GM13977 (cell line): Measurements from ENCODE around the gene FGD4.

ENCODE experiments used
- DNase-seq: peaks from one replicate; pipeline ENCODE4 v3.0.0; 2012; ENCODE audit warnings: low spot score
- in situ Hi-C: fragments of 300-500 bp; cut with MboI; formaldehyde crosslinking; loops from one replicate; pipeline ENCODE4 v1.12.0; 2022; ENCODE audit warnings: low sequenced_read_pairs, low pct_unique_long_range_greater_than_20kb, mixed read lengths, inconsistent platforms; ENCODE audit not compliant: unreplicated experiment
- TF ChIP-seq, protein P1 (sequence below): IDR thresholded peaks from 2 replicates; pipeline ENCODE4 v1.5.1; 2012; ENCODE audit warnings: mild to moderate bottlenecking, control low read depth; ENCODE audit not compliant: insufficient read depth; ENCODE audit errors: extremely low read depth, missing control alignments

Gene FGD4

DNA sequence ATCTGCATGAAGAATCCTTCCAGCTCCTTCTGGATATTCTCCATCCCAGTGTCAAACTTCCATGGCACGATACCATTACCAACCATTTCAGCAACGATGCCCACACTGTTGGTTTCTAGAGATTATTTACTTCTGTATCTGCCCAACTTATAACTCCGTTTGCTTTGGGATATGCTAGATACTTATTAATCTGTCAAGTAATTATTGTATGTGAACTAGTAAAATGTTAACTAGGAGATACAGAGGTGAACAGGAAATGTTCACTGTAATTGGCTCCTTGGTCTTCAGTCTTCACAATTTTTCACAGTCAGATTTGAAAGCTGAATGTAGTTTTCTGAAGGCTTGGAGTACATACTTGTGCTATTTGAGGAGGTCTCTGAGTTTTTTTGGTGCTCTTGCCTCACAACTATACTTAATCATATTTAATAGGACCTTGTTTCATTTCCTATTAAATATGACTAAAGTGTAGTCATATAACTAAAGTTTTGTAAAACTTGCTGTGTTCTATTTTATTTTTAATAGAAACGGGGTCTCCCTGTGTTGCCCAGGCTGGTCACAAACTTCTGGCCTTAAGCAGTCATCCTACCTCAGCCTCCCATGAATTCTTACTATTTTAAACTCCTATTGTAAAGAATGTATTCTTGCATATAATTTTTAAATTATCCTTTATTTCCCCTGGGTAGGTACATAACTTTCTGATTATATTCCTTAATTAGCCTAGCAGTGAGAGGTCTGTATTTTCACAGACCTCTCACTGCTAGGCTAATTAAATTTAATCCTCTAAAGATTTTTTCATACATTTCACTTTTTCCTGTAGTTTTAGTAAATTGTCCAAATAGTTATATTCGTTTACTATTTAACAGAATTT is 79.7 kb downstream of the FGD4 start:
- in situ Hi-C loops = no loop called here
- TF ChIP-seq, protein P1, sequence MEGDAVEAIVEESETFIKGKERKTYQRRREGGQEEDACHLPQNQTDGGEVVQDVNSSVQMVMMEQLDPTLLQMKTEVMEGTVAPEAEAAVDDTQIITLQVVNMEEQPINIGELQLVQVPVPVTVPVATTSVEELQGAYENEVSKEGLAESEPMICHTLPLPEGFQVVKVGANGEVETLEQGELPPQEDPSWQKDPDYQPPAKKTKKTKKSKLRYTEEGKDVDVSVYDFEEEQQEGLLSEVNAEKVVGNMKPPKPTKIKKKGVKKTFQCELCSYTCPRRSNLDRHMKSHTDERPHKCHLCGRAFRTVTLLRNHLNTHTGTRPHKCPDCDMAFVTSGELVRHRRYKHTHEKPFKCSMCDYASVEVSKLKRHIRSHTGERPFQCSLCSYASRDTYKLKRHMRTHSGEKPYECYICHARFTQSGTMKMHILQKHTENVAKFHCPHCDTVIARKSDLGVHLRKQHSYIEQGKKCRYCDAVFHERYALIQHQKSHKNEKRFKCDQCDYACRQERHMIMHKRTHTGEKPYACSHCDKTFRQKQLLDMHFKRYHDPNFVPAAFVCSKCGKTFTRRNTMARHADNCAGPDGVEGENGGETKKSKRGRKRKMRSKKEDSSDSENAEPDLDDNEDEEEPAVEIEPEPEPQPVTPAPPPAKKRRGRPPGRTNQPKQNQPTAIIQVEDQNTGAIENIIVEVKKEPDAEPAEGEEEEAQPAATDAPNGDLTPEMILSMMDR = no peak
- DNase-seq = no peak

DNA sequence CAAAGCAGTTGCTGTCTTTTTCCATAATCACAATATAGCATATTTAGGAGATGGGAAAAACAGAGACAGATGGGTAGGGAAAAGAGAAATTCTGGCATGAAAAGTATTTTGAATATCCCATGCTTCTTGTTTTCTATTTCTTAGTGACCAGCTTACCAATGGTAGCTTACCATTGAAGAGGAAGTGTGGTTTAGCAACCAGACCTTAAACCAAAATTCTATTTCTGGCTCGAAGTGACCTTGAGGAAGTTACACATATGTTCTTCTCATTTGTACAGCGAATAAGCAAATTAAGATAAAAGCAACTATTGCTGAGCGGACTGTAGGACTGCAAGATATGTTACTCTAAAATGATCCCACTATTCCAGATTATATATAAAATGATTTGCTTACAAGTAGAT is 82.9 kb downstream of the FGD4 start:
- TF ChIP-seq, protein P1 = no peak
- peak; percentile 27 for DNase-seq
- in situ Hi-C loops = no loop called here

DNA sequence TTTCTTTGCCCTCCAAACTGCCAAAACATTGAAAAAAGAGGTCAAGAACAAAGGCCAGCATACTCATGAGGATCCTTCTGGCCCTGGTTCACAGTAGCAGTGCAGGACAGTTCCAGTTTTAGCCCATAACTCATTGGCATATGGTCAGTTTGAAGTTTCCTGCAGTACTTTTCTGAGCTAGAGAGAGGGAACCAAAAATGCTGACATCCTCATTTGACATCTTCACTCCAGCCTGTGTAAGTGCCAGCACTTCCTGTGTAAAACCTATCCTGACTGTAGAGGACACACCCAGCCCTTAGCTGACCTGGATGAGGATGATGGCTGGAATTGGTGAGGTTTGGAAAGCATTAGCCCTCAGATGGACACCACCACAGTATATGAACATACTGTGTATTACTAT is 84.1 kb downstream of the FGD4 start:
- TF ChIP-seq, protein P1 = no peak
- no peak for DNase-seq
- in situ Hi-C loops = no loop called here

DNA sequence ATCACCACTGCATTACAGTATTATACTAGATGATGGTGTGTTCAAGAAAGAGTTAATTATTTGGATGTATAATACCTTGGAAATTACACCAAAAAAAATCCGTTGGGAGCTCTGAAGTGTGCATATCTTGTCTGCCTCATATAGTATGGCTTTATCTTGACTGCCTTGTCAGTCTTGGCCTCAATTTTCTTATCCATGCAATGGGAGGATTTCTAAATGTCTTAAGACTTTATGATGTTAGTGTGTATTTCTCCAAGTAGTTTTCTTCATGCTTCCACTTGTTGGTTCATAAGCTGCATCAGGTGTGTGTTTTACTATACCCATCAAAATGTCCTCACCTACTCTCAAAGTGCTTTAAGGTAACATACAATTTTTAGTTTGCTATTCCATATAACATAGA is 84.6 kb downstream of the FGD4 start:
- DNase-seq = no peak
- in situ Hi-C loops = no loop called here
- TF ChIP-seq, protein P1 = no peak

DNA sequence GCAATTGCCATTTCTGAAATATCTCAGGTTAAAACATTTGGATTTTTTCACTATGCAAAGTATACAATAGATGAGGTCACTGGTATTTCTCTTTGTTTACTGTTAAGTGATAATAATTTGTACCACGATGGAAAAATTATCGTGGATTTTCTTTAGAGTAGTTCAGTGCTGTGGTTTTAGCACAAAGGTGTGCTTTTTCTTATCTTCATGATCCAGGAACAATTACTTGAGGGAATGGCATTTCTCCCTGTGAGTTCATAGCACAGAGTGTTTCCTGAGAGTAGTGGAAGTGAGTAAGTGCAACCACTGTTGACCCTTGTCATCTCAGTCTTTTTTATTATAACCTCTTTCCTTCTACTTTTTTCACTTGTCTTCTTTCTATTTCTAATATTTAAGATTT is 86.8 kb downstream of the FGD4 start:
- in situ Hi-C loops = no loop called here
- TF ChIP-seq, protein P1 = no peak
- no peak for DNase-seq

DNA sequence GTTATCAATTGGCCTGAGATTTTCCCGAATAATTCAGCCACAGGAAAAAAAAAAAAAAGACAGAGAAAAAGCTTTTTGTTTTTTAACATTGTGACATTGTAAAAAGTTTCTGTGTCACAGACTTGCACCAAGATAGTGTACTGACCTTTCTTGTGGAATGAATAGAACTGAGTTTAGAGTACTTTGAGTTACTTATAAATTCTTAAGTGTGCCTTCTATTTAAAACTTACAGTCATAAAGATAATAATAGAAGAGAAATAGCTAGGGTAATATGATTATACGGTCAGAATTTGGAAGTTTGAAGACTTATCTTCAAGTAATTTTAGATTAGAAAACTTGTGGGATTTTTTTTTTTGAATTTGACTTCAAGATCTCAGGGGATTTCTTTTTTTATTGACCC is 88.8 kb downstream of the FGD4 start:
- TF ChIP-seq, protein P1 = no peak
- no peak for DNase-seq
- in situ Hi-C loops = no loop called here
